ENCODE measurements around the gene FETUB. TPM values are rescaled to one million over a fixed set of nuclear protein-coding genes. Genes with fewer than 3 reads are reported as not detected.
"Not testable (repeated sequence)": the region's sequence is repeated elsewhere in the genome, so short reads cannot be mapped to it uniquely, and the experiment has no call there.

The FETUB gene
- total RNA-seq, 1 experiment from 2014 or later, result not detected

GRCh38 chr3:186700267-186700666 is 60.1 kb downstream of the FETUB start:
- Histone ChIP-seq H3K27ac (ENCODE audit: low read depth, low read length) (no peak overlapping the region), H3K9me2 (ENCODE audit: insufficient read depth) (no peaks in the 10 kb centered on the region), H3K79me2 (ENCODE audit: insufficient read depth, low read length) (no peaks in the 10 kb centered on the region), H3K36me3 (ENCODE audit: control insufficient read depth in 1 of 2, insufficient read depth in 2 of 2, low read length in 2 of 2) (no peaks in the 10 kb centered on the region), H3K4me1 (ENCODE audit: control insufficient read depth in 1 of 2, insufficient read depth in 2 of 2, low read length in 2 of 2) (no peaks in the 10 kb centered on the region), H2AFZ (ENCODE audit: low read depth, low read length, poor library complexity, severe bottlenecking) (no peak overlapping the region), H3K4me3 (replicated peaks in 1 of 2; ENCODE audit: low read depth in 1 of 2, low read length in 2 of 2) (no peak overlapping the region), H3K4me2 (ENCODE audit: low read length) (no peak overlapping the region), H3K9me3 (ENCODE audit: control insufficient read depth in 1 of 2, insufficient read depth in 1 of 2, low read depth in 1 of 2, low read length in 2 of 2) (no peaks in the 10 kb centered on the region), H4K20me1 (ENCODE audit: insufficient read depth) (no peaks in the 10 kb centered on the region), H3K9ac (ENCODE audit: low read length) (no peak overlapping the region), H3K27me3 (ENCODE audit: insufficient read depth, low read length) (no peaks in the 10 kb centered on the region)
- intact Hi-C loops (cut with micrococcal nuclease), result no loop called here
- ChIA-PET RAD21 (ENCODE audit: low non-redundant PET in 1 of 2, low total read pairs in 2 of 2, uncharacterized antibody in 2 of 2, unreplicated experiment in 2 of 2) (no interaction called here), CTCF (no interaction called here), POLR2A (no interaction called here)
- BruUV-seq (replicated peaks), result no TSS peak
- DNase-seq (ENCODE audit: low read depth, low spot score) (no peak), ATAC-seq (no peak)
- TF ChIP-seq ZNF274 (IDR thresholded peaks at IDR 0.05; ENCODE audit: low read depth, low read length) (no peak), RAD21 (IDR thresholded peaks at IDR 0.05; ENCODE audit: low read depth) (no peak), CEBPB (IDR thresholded peaks at IDR 0.05; ENCODE audit: low read depth) (no peak)

GRCh38 chr3:186702451-186702850 is 62.3 kb downstream of the FETUB start:
- POLR2A ChIA-PET; H3K27me3 ChIP-seq (ENCODE audit: insufficient read depth, low read length); H4K20me1 ChIP-seq (ENCODE audit: insufficient read depth); H3K4me1 ChIP-seq (ENCODE audit: control insufficient read depth in 1 of 2, insufficient read depth in 2 of 2, low read length in 2 of 2); H3K27ac ChIP-seq (ENCODE audit: low read depth, low read length); H3K79me2 ChIP-seq (ENCODE audit: insufficient read depth, low read length); CTCF ChIA-PET; H3K9me2 ChIP-seq (ENCODE audit: insufficient read depth); ATAC-seq; H3K36me3 ChIP-seq (ENCODE audit: control insufficient read depth in 1 of 2, insufficient read depth in 2 of 2, low read length in 2 of 2); H3K4me2 ChIP-seq (ENCODE audit: low read length); H2AFZ ChIP-seq (ENCODE audit: low read depth, low read length, poor library complexity, severe bottlenecking); intact Hi-C loops (cut with micrococcal nuclease); H3K4me3 ChIP-seq (replicated peaks in 1 of 2; ENCODE audit: low read depth in 1 of 2, low read length in 2 of 2); BruUV-seq (replicated peaks); DNase-seq (ENCODE audit: low read depth, low spot score); RAD21 ChIA-PET (ENCODE audit: low non-redundant PET in 1 of 2, low total read pairs in 2 of 2, uncharacterized antibody in 2 of 2, unreplicated experiment in 2 of 2); H3K9ac ChIP-seq (ENCODE audit: low read length); H3K9me3 ChIP-seq (ENCODE audit: control insufficient read depth in 1 of 2, insufficient read depth in 1 of 2, low read depth in 1 of 2, low read length in 2 of 2): not testable (repeated sequence)

Other genes starting within 250 kb of the FETUB start
- gene CRYGS, start 96.0 kb upstream of the FETUB start, total RNA-seq (2021; ENCODE audit: unreplicated experiment), result 4.3 TPM
- gene TBCCD1, start 73.1 kb upstream of the FETUB start, total RNA-seq (2021; ENCODE audit: unreplicated experiment), result 16.8 TPM
- 54.3 TPM for gene DNAJB11, start 69.7 kb upstream of the FETUB start, total RNA-seq (2021; ENCODE audit: unreplicated experiment)
- gene AHSG, start 27.3 kb upstream of the FETUB start, total RNA-seq (2021; ENCODE audit: unreplicated experiment), result 1.6 TPM
- 0.42 TPM for gene HRG, start 25.6 kb downstream of the FETUB start, total RNA-seq (2021; ENCODE audit: unreplicated experiment)
- gene KNG1, start 77.0 kb downstream of the FETUB start, total RNA-seq (2021; ENCODE audit: unreplicated experiment), result 0.25 TPM
- 398 TPM for gene EIF4A2, start 143.2 kb downstream of the FETUB start, total RNA-seq (2021; ENCODE audit: unreplicated experiment)
- 86.2 TPM for gene RFC4, start 166.1 kb downstream of the FETUB start, total RNA-seq (2021; ENCODE audit: unreplicated experiment)
- gene ADIPOQ, start 202.3 kb downstream of the FETUB start, total RNA-seq (2021; ENCODE audit: unreplicated experiment), result not detected

All from HCT116 (cell line).